ENCODE measurements around the gene NSUN2.

The NSUN2 gene

GRCh38 chr5:6604341-6604740, 28.5 kb downstream of the NSUN2 start:
- no peak for DNase-seq (ENCODE audit: low read depth)

DNA sequence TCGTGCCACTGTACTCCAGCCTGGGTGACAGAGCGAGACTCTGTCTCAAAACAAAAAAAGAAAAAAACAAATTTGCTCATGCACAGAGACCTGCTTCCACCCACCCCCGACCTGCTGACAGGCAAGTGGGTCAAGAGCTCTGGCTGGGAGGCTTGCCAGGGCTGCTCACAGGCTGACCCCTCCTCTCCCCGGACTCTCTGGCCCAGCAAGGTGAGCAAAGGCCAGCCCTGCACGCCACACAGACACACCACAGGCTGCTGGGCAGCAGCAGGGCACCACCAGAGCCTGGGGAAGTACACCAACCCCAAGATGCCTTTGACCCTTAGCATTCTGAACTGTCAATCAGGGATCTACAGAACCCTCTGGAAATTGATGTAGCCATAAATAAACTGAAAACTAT, 29.2 kb downstream of the NSUN2 start:
- DNase-seq (ENCODE audit: low read depth), result no peak

GRCh38 chr5:6602441-6602840, 30.4 kb downstream of the NSUN2 start:
- DNase-seq (ENCODE audit: low read depth), result no peak

DNA sequence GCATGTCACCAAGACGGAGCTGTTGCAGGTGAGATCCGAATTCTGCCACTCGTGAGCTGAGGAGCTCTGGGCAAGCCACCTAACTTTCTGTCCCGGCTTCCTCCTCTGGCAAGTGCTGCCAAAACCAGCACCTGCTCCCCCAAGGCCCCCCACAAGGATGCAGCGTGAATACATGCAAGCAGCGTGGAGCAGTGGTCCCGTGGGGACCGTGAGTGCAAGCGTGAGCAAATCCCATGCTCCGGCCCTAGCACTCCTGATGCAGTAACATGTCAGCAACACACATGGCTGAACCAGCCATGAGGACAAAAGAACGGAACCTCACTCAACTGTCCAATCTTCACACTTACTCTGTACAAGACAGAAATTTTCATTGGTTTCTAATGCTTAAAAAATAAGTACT, 31.0 kb downstream of the NSUN2 start:
- no peak for DNase-seq (ENCODE audit: low read depth)

DNA sequence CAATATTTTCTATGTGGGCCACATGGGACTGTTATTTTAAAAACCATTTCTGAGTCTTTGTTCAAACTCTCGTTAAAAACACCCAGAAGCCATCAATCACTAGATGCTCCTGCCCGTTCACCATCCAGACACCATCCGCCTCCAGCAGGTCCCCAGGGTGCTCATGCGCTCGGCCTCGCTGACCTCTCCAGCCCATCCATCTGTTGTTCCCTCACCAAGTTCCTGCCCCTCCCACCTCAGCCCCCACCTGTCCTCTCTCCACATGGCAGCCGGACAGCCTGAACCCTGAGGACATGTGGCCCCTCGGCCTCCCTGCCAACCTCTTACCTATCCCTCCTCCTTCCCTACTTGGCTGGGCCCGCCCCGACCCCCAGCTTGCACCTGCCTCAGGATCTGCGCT, 31.6 kb downstream of the NSUN2 start:
- no peak for DNase-seq (ENCODE audit: low read depth)

DNA sequence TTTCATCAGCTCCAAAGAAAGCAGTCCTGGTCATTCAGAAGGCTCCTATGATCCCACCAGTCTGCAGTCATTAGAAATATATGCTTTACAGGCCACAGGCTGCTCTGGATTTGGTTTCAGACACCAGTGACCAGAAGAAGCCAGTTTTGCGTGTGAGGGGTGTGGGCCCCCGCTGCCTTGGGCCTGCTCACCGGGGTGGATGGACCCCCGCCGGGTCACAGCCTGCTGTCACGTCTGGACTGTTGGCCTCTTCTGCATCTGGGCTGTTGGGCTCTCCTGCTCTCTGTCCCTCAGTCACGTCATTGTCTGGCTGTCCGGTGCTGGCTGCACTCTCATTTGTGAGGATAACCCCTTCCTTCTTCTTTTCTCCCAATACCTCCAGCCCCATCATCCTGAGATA, 33.1 kb downstream of the NSUN2 start:
- no peak for DNase-seq (ENCODE audit: low read depth)

GRCh38 chr5:6598351-6598900, 34.4 kb downstream of the NSUN2 start:
- no peak for DNase-seq (ENCODE audit: low read depth)

GRCh38 chr5:6597557-6597956, 35.3 kb downstream of the NSUN2 start:
- no peak for DNase-seq (ENCODE audit: low read depth)

- DNase-seq (ENCODE audit: low read depth), result no peak
Measured at GRCh38 chr5:6596388-6596787, 36.5 kb downstream of the NSUN2 start.

- no peak for DNase-seq (ENCODE audit: low read depth)
Measured at GRCh38 chr5:6595405-6595804, 37.4 kb downstream of the NSUN2 start.

- DNase-seq (ENCODE audit: low read depth), result no peak
Measured at GRCh38 chr5:6594066-6594465, 38.8 kb downstream of the NSUN2 start.

GRCh38 chr5:6593148-6594016, 39.5 kb downstream of the NSUN2 start:
- DNase-seq (ENCODE audit: low read depth), result no peak

- no peak for DNase-seq (ENCODE audit: low read depth)
Measured at GRCh38 chr5:6592601-6593000, 40.2 kb downstream of the NSUN2 start.

- no peak for DNase-seq (ENCODE audit: low read depth)
Measured at GRCh38 chr5:6591671-6592288, 41.1 kb downstream of the NSUN2 start.

DNA sequence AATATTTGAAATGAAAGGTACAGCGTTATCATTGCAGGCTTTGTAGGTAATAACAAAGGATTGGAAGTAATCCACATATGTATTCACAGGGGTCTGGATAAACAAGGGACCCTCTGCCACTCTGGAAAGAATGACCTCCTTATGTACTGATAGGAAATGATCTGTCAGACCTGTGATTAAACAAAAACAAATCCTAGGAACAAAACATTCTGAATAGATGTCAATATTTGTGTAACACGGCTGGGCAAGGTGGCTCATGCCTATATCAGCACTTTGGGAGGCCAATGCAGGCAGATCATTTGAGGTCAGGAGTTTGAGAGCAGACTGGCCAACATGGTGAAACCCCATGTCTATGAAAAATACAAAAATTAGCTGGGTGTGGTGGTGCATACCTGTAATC, 42.3 kb downstream of the NSUN2 start:
- DNase-seq (ENCODE audit: low read depth), result no peak

DNA sequence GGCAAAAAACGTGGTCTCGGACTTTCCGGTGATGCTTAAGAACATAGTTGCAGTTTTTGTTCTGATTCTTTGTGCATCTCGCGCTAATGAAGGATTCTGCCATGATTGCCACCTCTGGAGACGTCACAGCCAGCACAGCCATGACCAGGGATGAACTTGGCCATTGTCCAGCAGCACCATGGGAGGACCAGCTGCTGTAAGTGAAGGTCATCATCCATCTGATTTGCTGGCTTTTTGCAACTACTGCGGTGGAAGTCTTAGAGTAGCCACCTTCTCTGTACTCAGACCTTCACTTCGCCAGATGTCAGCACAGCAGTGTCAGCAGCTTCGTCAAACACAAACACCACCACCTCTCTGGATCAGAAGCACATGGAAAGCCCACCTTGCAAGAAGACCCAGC, 45.7 kb downstream of the NSUN2 start:
- DNase-seq (ENCODE audit: low read depth), result no peak

DNA sequence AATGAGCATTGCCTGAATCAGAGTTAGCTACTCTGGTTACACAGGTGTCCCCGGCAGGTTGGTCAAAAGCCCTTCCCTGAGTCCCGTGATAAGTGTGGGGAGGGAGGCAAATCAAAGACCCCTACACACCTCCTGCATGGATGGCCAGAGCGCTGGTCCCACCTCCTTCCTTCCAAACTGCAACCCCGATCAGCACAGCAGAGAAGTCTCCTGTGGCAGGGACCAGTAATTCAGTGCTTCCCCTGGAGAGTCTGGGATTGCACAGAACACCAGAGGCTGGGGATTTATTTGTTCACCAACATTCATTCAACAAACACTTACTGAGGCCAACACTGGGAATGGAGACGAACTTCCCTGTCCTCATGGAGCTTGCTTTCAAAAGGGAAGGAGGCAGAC, 46.2 kb downstream of the NSUN2 start:
- DNase-seq (ENCODE audit: low read depth), result no peak

DNA sequence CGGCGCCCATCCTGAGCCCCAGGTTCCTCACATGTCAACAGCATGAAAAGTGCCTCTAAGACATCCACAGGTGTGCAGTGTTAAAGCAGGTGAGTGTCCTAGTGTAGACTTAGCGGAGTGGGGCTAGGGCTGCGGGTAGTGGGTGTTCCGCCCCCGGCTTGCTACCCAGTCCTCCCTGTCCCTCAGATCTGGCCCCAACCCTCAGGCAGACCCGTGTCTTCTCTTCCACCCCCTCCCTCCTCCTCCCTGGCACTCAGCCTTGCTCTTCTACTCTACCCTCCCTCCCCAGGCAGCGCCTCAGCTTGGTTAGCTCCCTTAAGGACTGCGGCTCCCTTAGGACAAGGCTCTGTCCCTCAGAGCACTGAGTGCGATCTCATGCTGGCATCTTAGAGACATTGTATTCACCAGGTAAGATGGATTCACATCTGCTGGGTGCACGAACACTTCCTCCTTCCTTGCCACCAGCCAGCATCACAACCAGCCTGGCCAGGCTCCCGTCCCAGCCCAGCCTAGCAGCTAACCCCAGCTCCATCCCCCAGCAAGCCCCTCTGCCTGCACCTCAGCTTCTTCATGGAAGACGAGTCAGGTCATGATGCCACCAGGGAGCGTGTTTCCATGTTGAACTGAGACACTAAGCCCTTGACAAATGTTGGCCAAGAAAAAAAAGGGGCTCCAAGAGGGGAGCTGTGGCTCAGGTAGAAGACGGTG, 46.8 kb downstream of the NSUN2 start:
- DNase-seq (ENCODE audit: low read depth), result no peak

GRCh38 chr5:6585168-6585567, 47.7 kb downstream of the NSUN2 start:
- no peak for DNase-seq (ENCODE audit: low read depth)

GRCh38 chr5:6584727-6585126, 48.1 kb downstream of the NSUN2 start:
- DNase-seq (ENCODE audit: low read depth), result no peak

- no peak for DNase-seq (ENCODE audit: low read depth)
Measured at GRCh38 chr5:6584101-6584645, 48.7 kb downstream of the NSUN2 start.

GRCh38 chr5:6583049-6583880, 49.6 kb downstream of the NSUN2 start:
- DNase-seq (ENCODE audit: low read depth), result no peak

All from activated T-helper 1 cell treated with Interleukin-2 at 50 U/mL for 16 hours (primary cell).